ENCODE measurements around the gene TULP4.
"Not testable (repeated sequence)": the region's sequence is repeated elsewhere in the genome, so short reads cannot be mapped to it uniquely, and the experiment has no call there.

The TULP4 gene

GRCh38 chr6:158470023-158470422, 157.8 kb downstream of the TULP4 start:
- DNase-seq (ENCODE audit: low read depth): not testable (repeated sequence)

GRCh38 chr6:158471339-158471738, 159.1 kb downstream of the TULP4 start:
- DNase-seq (ENCODE audit: low read depth): no peak

- no peak for DNase-seq (ENCODE audit: low read depth)
These were observed 160.2 kb downstream of the TULP4 start for GRCh38 chr6:158472447-158472846.

- DNase-seq (ENCODE audit: low read depth): no peak
These were observed 162.7 kb downstream of the TULP4 start for GRCh38 chr6:158474961-158475343.

DNA sequence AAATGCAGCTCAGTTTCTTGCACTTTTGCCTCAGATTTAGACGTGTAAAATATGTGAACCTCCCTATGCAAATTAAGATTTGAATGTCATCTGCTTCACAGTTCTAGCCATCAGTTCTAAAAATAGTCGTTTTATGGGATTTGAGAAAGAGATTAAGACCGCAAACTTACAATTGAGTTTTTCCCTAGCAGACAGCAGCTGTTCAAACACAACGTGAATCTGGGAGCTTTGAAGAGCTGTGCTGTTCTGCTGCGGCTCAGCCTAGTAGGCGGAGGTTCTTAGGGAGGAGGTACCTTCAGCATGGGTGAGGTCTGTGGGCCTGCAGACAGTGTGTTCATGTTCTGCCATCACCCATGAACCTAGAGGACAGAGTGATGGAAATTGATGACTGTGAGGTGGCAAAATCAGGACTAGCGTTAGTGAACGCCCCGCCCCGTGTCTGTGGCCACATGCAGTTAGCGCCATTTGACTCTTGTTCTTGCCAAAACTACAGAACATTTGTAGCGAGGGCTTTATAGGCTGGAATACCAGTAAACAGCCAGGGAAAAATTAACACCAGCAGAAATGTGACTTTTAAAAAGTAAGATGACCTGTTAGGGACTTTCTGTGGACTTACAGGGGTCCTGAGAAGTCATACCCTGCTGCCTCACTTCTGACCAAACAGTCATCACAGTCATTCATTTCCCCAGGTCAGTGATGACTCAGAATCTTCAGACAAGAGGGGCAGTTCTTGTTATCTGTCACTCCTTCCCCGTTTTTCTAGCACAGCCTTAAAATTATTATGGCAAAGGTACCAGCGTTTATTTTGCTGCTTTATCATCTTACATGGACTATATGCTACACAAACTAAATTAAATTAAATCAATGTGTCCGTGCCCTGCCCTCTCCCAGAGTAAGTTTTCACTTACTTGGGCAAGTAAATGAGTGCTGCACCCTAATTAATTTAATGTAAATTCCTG, 163.4 kb downstream of the TULP4 start:
- DNase-seq (ENCODE audit: low read depth): no peak

DNA sequence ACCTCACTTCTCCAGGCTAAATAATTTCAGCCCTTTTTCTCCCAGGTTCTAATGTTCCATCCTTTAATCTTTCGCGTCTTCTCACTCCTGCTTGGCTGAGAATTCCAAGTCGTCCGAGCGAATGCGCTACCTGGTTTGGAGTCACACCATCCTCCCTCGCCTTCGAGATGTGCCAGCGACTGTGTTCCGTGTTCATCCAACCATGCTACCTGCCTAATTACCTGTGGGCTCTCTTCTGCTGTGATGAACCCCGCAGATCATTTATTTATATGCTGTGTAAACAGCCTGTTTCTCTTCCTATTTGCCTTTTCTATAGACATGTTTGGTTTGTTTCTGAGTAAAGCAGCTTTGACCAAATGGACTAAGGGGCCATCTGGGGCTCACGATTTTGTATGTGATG, 164.1 kb downstream of the TULP4 start:
- no peak for DNase-seq (ENCODE audit: low read depth)

DNA sequence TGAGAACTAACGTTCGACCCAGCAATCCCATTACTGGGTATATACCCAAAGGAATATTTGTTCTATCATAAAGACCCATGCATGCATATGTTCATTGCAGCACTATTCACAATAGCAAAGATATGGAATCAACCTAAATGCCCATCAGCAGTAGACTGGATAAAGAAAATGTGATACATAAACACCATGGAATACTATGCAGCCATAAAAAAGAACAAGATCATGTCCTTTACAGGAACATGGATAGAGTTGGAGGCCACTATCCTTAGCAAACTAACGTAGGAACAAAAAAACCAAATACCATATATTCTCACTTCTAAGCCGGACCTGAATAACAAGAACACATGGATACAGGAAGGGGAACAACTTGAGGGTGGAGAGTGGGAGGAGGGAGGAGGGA, 165.5 kb downstream of the TULP4 start:
- not testable (repeated sequence) for DNase-seq (ENCODE audit: low read depth)

DNA sequence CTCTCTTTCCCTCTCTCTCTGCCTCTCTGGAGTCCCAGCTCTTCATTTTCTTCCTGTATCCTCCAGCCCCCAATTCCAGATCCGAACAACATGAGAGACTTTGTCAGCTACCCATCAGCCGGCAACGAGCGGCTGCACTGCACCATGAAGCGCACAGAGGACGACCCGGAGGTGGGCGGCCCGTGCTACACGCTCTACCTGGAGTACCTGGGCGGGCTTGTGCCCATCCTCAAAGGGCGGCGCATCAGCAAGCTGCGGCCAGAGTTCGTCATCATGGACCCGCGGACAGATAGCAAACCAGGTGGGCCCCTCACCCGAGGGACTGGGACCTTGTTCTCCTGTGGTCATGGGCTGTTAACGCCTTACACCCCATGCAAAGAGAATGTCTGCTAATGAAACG, 168.7 kb downstream of the TULP4 start:
- no peak for DNase-seq (ENCODE audit: low read depth)

GRCh38 chr6:158481690-158482473, 169.6 kb downstream of the TULP4 start:
- DNase-seq (ENCODE audit: low read depth): no peak

- no peak for DNase-seq (ENCODE audit: low read depth)
These were observed 173.2 kb downstream of the TULP4 start for GRCh38 chr6:158485431-158485830.

DNA sequence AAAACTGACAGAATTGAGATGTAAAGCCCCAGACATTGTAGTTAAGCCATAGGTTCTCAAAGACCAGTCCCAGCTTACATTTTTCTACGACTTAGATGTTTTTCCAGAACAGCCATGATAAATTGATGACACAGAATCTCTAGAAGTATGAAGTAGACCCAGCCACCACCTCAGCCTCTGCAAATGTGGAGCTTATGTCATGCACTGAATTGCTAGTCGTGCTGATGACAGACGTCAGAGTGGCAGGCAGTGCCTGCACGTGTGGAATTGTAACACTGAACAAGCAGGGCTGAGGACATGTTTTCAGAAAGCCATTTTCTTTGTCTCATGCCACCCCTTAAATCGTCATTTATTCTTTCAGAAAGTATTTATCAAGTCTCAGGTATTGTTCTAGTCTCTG, 175.2 kb downstream of the TULP4 start:
- DNase-seq (ENCODE audit: low read depth): no peak

GRCh38 chr6:158488065-158488464, 175.8 kb downstream of the TULP4 start:
- no peak for DNase-seq (ENCODE audit: low read depth)

- DNase-seq (ENCODE audit: low read depth): no peak
These were observed 177.2 kb downstream of the TULP4 start for GRCh38 chr6:158489441-158489840.

GRCh38 chr6:158492881-158493280, 180.6 kb downstream of the TULP4 start:
- no peak for DNase-seq (ENCODE audit: low read depth)

- DNase-seq (ENCODE audit: low read depth): no peak
These were observed 184.4 kb downstream of the TULP4 start for GRCh38 chr6:158496700-158497099.

- DNase-seq (ENCODE audit: low read depth): no peak
These were observed 185.4 kb downstream of the TULP4 start for GRCh38 chr6:158497620-158498019.

- DNase-seq (ENCODE audit: low read depth): no peak
These were observed 186.1 kb downstream of the TULP4 start for GRCh38 chr6:158498362-158498761.

DNA sequence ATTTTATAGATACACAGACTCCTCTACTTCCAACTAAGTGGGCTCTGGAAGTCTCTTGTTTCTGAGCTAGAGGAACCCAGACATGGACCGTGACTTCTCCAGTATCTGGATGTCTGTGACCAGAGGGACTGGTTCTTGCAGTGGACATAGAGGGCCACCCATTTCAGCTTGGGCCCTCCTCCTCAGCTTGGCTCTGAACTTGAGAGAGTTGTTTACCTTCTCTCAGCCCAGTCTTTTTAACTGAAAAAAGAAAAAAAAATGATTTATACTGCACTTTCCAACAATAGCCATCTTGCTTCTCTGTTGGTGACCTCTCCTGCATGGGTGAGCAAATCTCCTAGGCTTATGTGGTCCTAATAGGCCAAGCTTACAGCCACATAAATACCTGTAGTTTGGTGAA, 187.3 kb downstream of the TULP4 start:
- no peak for DNase-seq (ENCODE audit: low read depth)

DNA sequence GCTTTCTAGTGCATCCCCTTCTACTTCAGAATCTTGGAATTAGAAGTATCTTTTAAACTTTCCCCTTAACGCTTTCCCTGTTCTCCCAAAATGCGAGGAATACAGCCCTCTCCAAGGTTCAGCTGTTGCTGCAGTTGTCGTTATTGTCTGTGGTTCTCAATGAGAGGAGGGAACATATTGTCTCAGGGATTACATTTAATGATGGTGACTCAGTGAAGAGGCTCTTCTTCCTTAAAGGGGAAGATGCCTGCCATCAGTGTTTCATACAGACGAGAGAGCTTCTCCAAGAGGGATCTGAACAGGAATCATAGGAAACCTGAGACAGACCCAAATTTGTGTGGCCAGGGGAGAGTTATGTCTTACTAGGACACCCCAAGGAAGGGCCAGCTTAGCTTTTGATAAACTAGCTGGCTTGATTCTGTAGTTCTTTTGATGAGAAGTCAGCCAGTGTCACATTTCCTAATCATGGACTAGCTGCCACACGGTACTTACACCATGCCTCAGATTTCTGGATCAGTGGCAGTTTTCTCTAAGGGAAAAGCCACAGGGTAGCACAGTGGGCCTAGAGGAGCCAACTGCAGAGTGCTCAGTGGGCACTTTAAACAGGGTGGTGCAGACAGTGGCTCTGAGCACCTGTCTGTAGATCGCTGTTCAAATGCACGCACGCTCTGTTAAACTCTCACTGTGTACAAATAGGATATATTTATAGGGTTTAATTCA, 187.9 kb downstream of the TULP4 start:
- DNase-seq (ENCODE audit: low read depth): no peak

DNA sequence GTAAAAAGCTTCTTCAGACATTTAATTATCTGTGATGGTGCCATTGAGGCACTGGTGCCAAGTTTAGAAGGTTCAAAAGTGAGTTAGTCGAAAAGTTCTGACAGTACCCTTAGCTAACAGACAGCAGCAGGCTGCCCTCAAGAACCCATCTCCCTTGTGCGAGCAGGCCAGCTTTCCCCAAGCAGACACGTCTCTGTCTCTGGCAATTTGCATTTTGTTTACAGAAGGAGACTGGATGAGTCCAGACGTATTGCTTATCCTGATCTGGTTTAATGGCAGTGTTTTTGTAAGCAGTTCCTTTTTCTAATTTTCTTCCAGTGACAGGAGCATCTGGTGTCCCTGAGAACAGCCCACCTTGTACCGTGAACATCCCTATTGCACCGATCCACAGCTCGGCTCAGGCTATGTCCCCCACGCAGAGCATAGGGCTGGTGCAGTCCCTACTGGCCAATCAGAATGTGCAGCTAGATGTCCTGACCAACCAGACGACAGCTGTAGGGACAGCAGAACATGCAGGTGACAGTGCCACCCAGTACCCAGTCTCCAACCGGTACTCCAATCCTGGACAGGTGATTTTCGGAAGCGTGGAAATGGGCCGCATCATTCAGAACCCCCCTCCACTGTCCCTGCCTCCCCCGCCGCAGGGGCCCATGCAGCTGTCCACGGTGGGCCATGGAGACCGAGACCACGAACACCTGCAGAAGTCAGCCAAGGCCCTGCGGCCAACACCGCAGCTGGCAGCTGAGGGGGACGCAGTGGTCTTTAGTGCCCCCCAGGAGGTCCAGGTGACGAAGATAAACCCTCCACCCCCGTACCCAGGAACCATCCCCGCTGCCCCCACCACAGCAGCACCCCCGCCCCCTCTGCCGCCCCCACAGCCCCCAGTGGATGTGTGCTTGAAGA, 189.3 kb downstream of the TULP4 start:
- no peak for DNase-seq (ENCODE audit: low read depth)

- no peak for DNase-seq (ENCODE audit: low read depth)
These were observed 190.1 kb downstream of the TULP4 start for GRCh38 chr6:158502263-158502950.

All from stimulated activated CD8-positive, alpha-beta memory T cell treated with anti-CD3 and anti-CD28 coated beads, Interleukin-12 subunit alpha, Interleukin-12 subunit beta, amount 100 ng/mL, for 4 hours (primary cell).